MM.1S (cell line): ENCODE measurements around the gene LTBP1.

Experiments
- DNase-seq: peaks from one replicate; pipeline ENCODE4 v3.0.0-alpha.2; 2015
- H2AFZ ChIP-seq: fragments of 300-600 bp; sonication (generic); 2 replicates; pipeline ENCODE4 v1.6.0; 2016; ENCODE audit warnings: antibody characterized with exemption, low read length
- H3F3A ChIP-seq: fragments of 300-600 bp; sonication (generic); 2 replicates; pipeline ENCODE4 v1.6.1; 2016; ENCODE audit warnings: mild to moderate bottlenecking, antibody characterized with exemption, low read length, moderate library complexity, mixed read lengths; ENCODE audit not compliant: insufficient read depth
- H3K27ac ChIP-seq: fragments of 300-600 bp; sonication (generic); 2 replicates; pipeline ENCODE4 v1.5.1; 2016; ENCODE audit warnings: mild to moderate bottlenecking, low read length
- H3K27me3 ChIP-seq: fragments of 300-600 bp; sonication (generic); replicated peaks from 2 replicates; pipeline ENCODE4 v1.6.0; 2016; ENCODE audit warnings: low read length; ENCODE audit not compliant: insufficient read depth
- H3K36me3 ChIP-seq: fragments of 300-600 bp; sonication (generic); replicated peaks from 2 replicates; pipeline ENCODE4 v1.6.1; 2016; ENCODE audit warnings: mild to moderate bottlenecking, low read length, mixed read lengths; ENCODE audit not compliant: insufficient read depth
- H3K4me1 ChIP-seq: fragments of 300-600 bp; sonication (generic); 2 replicates; pipeline ENCODE4 v1.6.1; 2016; ENCODE audit warnings: low read length, mixed read lengths
- H3K4me2 ChIP-seq: fragments of 300-600 bp; sonication (generic); 2 replicates; pipeline ENCODE4 v1.6.0; 2016; ENCODE audit warnings: low read depth, low read length
- H3K4me3 ChIP-seq: fragments of 300-600 bp; sonication (generic); 2 replicates; pipeline ENCODE4 v1.5.1; 2016; ENCODE audit warnings: low read length, mixed read lengths
- H3K79me2 ChIP-seq: fragments of 300-600 bp; sonication (generic); 2 replicates; pipeline ENCODE4 v1.6.1; 2016; ENCODE audit warnings: mixed run types, low read length, mixed read lengths
- H3K9ac ChIP-seq: fragments of 300-600 bp; sonication (generic); 2 replicates; pipeline ENCODE4 v1.6.1; 2016; ENCODE audit warnings: low read length, mixed read lengths
- H3K9me2 ChIP-seq: fragments of 300-600 bp; sonication (generic); replicated peaks from 2 replicates; pipeline ENCODE4 v1.6.1; 2016; ENCODE audit warnings: mild to moderate bottlenecking, low read length, mixed read lengths; ENCODE audit not compliant: insufficient read depth
- H3K9me3 ChIP-seq: fragments of 300-600 bp; sonication (generic); replicated peaks from 2 replicates; pipeline ENCODE4 v1.6.1; 2016; ENCODE audit warnings: mild to moderate bottlenecking, low read length, mixed read lengths; ENCODE audit not compliant: insufficient read depth
- H4K20me1 ChIP-seq: fragments of 300-600 bp; sonication (generic); 2 replicates; pipeline ENCODE4 v1.6.1; 2016; ENCODE audit warnings: mild to moderate bottlenecking, low read length, moderate library complexity, mixed read lengths; ENCODE audit not compliant: insufficient read depth
- CTCF ChIP-seq: fragments of 300-600 bp; sonication (generic); IDR thresholded peaks from 2 replicates; pipeline ENCODE4 v1.5.1; 2016; ENCODE audit warnings: antibody characterized with exemption, low read length, mixed read lengths
- EZH2 ChIP-seq: fragments of 300-600 bp; sonication (generic); optimal IDR thresholded peaks from 2 replicates; pipeline ENCODE3; 2017; ENCODE audit warnings: low read depth, mild to moderate bottlenecking, antibody characterized with exemption, low read length, mixed read lengths
- EZH2phosphoT487 ChIP-seq: fragments of 300-600 bp; sonication (generic); IDR thresholded peaks from 2 replicates; pipeline ENCODE4 v1.6.1; 2018; ENCODE audit warnings: antibody characterized with exemption, low read length

LTBP1 gene

DNA sequence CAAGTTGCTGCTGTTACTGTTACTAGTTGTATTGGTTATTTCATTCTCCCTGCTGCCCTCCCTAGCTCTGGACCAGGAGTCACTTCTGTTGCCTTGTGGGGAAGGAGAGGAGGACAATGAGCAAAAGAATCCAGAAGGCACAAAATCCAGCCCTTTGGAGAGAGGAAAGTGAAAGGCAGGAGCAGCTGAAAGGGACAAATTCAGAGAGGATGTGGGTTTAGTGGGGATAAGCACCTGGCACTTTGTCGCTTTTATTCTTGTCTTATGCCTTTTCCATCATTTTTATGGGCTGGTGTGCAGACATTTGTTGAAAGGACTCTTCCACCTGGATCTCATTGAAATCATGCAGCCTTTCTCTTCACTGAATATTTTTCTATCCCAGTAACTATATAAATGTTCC, 24.3 kb upstream of the LTBP1 start:
- H3K27ac ChIP-seq: no peak overlapping the region
- no peaks in the 10 kb centered on the region for H3K36me3 ChIP-seq
- no peak overlapping the region for H3K4me2 ChIP-seq
- no peaks in the 10 kb centered on the region for H3K9me3 ChIP-seq
- peaks cover 5% of the 10 kb centered on the region; the same call in 1 of the 2 replicates for H3K27me3 ChIP-seq
- H3F3A ChIP-seq: no peaks in the 10 kb centered on the region
- H3K4me1 ChIP-seq: no peaks in the 10 kb centered on the region
- no peaks in the 10 kb centered on the region for H3K9me2 ChIP-seq
- H3K79me2 ChIP-seq: no peaks in the 10 kb centered on the region
- no peak for TF ChIP-seq EZH2phosphoT487
- TF ChIP-seq EZH2: no peak
- TF ChIP-seq CTCF: no peak
- no peak overlapping the region for H2AFZ ChIP-seq
- no peak overlapping the region for H3K4me3 ChIP-seq
- no peak for DNase-seq
- no peaks in the 10 kb centered on the region for H4K20me1 ChIP-seq
- no peak overlapping the region for H3K9ac ChIP-seq

- Histone ChIP-seq H3K9ac (no peak overlapping the region), H3K36me3 (no peaks in the 10 kb centered on the region), H3K27me3 (peaks cover 10% of the 10 kb centered on the region; the same call in 1 of the 2 replicates), H4K20me1 (no peaks in the 10 kb centered on the region), H3K27ac (no peak overlapping the region), H3F3A (no peaks in the 10 kb centered on the region), H3K4me2 (no peak overlapping the region), H2AFZ (no peak overlapping the region), H3K4me1 (no peaks in the 10 kb centered on the region), H3K9me3 (no peaks in the 10 kb centered on the region), H3K4me3 (no peak overlapping the region), H3K79me2 (no peaks in the 10 kb centered on the region), H3K9me2 (no peaks in the 10 kb centered on the region)
- DNase-seq: no peak
- TF ChIP-seq CTCF (no peak), EZH2 (no peak), EZH2phosphoT487 (no peak)
Observed at GRCh38 chr2:32923109-32923508, 23.6 kb upstream of the LTBP1 start.

DNA sequence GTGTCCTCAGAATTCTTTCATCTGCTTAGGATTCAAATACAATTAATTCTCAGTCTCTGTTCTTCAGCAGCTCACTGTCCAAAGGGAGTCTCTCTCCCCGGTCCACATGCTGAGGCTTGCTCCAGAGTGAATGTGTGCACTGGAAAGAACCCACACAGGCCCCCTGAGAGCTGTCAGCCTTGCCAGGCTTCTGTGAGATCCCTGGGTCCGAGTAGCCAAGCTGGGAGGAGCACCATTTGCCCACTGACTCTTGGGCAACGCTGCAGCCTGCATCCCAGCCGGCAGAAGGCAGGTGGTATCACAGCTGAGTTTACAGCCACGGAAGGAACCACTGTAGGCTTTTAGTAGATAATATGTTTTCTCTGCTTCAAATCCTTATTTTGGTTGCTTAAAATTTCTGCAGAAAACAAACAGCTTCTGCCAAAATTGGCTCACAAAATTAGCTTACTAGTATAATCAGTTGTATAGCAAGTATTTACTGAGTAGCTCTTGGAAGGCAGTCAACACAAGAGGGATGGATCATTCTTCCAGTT, 21.4 kb upstream of the LTBP1 start:
- Histone ChIP-seq H3K36me3 (no peaks in the 10 kb centered on the region), H3K4me1 (0 out of 2 replicates have a peak, but pooled peaks cover 7% of the 10 kb centered on the region), H4K20me1 (no peaks in the 10 kb centered on the region), H3F3A (no peaks in the 10 kb centered on the region), H3K9me3 (no peaks in the 10 kb centered on the region), H2AFZ (no peak overlapping the region), H3K9me2 (no peaks in the 10 kb centered on the region), H3K9ac (no peak overlapping the region), H3K4me3 (no peak overlapping the region), H3K4me2 (no peak overlapping the region), H3K27me3 (peaks cover 14% of the 10 kb centered on the region), H3K79me2 (no peaks in the 10 kb centered on the region), H3K27ac (no peak overlapping the region)
- TF ChIP-seq CTCF: no peak
- no peak for TF ChIP-seq EZH2
- no peak for TF ChIP-seq EZH2phosphoT487
- no peak for DNase-seq
